Heart left ventricle (tissue), 16 donors: ENCODE measurements around the gene C1orf159. TPM values are rescaled to one million over a fixed set of nuclear protein-coding genes. Genes with fewer than 3 reads are reported as not detected.

Experiments
- ATAC-seq, 4 donors: fragments of 200-7000 bp; cut with Tn5 transposase; one replicate each; pipeline ENCODE4 v1.9.1; 2020 to 2022; ENCODE audit warnings: moderate library complexity in 4 of 4, mild to moderate bottlenecking in 3 of 4, moderate number of reproducible peaks in 1 of 4
- DNase-seq, 5 donors: peaks; one replicate each; pipeline ENCODE4 v3.0.0-alpha.2; 2020
- H3K27ac ChIP-seq, 12 donors: fragments of 200-600 bp; sonication (generic) in 4 of 12; one replicate each; pipeline versions ENCODE4 v1.5.0 to v1.8.0; 2016 to 2022; ENCODE audit warnings: mild to moderate bottlenecking in 2 of 12
- H3K27me3 ChIP-seq, 9 donors: fragments of 200-600 bp; sonication (generic) in 2 of 9; one replicate each; pipeline versions ENCODE4 v1.5.1 to v1.8.0; 2016 to 2022; ENCODE audit warnings: mild to moderate bottlenecking in 3 of 9
- H3K36me3 ChIP-seq, 9 donors: fragments of 200-600 bp; sonication (generic) in 2 of 9; one replicate each; pipeline versions ENCODE4 v1.5.0 to v1.8.0; 2018 to 2022; ENCODE audit warnings: mild to moderate bottlenecking in 2 of 9
- H3K4me1 ChIP-seq, 12 donors: fragments of 200-600 bp; sonication (generic) in 4 of 12; one replicate each; pipeline versions ENCODE4 v1.5.0 to v1.8.0; 2016 to 2022; ENCODE audit warnings: mild to moderate bottlenecking in 3 of 12
- H3K4me3 ChIP-seq, 12 donors: fragments of 200-600 bp; sonication (generic) in 4 of 12; one replicate each; pipeline versions ENCODE4 v1.5.0 to v1.8.0; 2017 to 2022; ENCODE audit warnings: mild to moderate bottlenecking in 9 of 12, moderate library complexity in 4 of 12
- H3K9me3 ChIP-seq, 12 donors: fragments of 200-600 bp; sonication (generic) in 4 of 12; one replicate each; pipeline versions ENCODE4 v1.5.0 to v1.8.0; 2016 to 2022; ENCODE audit warnings: mild to moderate bottlenecking in 1 of 12
- CTCF ChIP-seq, 12 donors: fragments of 200-600 bp; sonication (generic) in 4 of 12; IDR thresholded peaks; one replicate each; pipeline versions ENCODE4 v1.5.0 to v1.8.0; 2018 to 2022; ENCODE audit warnings: antibody characterized with exemption in 12 of 12, mild to moderate bottlenecking in 5 of 12
- POLR2A ChIP-seq, 2 donors: fragments of 450-650 bp; IDR thresholded peaks; one replicate each; pipeline ENCODE4 v1.6.1; 2017; ENCODE audit warnings: antibody characterized with exemption in 2 of 2, mild to moderate bottlenecking in 2 of 2, moderate library complexity in 2 of 2
- WGBS, 4 donors: extraction: QIAGEN DNeasy Blood & Tissue Kit in 2 of 4; methylation state at CpG; one replicate each; pipeline versions ENCODE4 v1.1.5 to v1.1.7; 2013 to 2018; 5-methylcytosine and 5-hydroxymethylcytosine counted together
- intact Hi-C, 10 donors: fragments of 100-400 bp; cut with DNase I; formaldehyde crosslinking; loops; one replicate each; pipeline versions ENCODE4 v1.11.1 to v1.14.2; 2022
- polyA plus RNA-seq, 2 donors: library from polyadenylated mRNA; stranded (reverse); fragments of 200-250 nt; gene quantifications; one replicate each; pipeline ENCODE4 v1.2.3, GENCODE V29; 2013
- total RNA-seq, 9 donors: library from RNA; depleted of rRNA in 2 of 9; stranded (reverse); fragments of >200 nt in 2 of 9; fragmentation: NEBNext Ultra II Directional in 3 of 9; extraction: Animal tissue kit (Norgen Biotek cat#: 25700) in 3 of 9; gene quantifications; one replicate each; pipeline versions ENCODE4 v1.1.0 to v1.2.4, GENCODE V29; 2016 to 2023
- donor health status: ischemic (EF 13 %, LVEDD 7.1; RV severe dilation, severe dysfunction).
- donor health status: healthy with polysubstance abuse.
- donor health status: DM: no; HTN: yes; CAD: no.
- donor health status: DM: no; HTN: no; CAD: no.
- donor health status: ischemic (EF 25% LVEDD 6.9; RV normal size, moderate dysfunction).
- donor health status: ischemic (EF 25% LVEDD 5.7; RV mildly dilated, moderate dysfunction).
- donor health status: healthy.
- donor health status: DM: yes; HTN: yes; CAD: no.
- donor health status: ischemic (EF 35%, LVEDD 5.7; RV mildly dilated, moderate dysfunction).
- donor health status: nonischemic (EF 11% LVEDD 7.7; RV severe dilation, severe dysfunction).
- donor health status: DM: yes; HTN: yes; CAD: no.
- donor health status: PGD.
- donor health status: ischemic (EF 29% LVEDD 5.4; RV normal size, mild dysfunction).
- donor health status: nonischemic (EF 23%, LVEDD 6.1; RV moderate dilation, normal function).

The C1orf159 gene
- total and polyA plus RNA-seq, 11 donors, result 3.7 to 7.2 (median 4.4) TPM

GRCh38 chr1:1157426-1157913, 41.6 kb upstream of the C1orf159 start:
- Histone ChIP-seq H3K4me3 (peak overlapping the region; percentile 27 to 87 (median 70)), H3K9me3 (no peaks in the 10 kb centered on the region), H3K27me3 (peaks cover under 1 to 15% (median 9%) of the 10 kb centered on the region in 9 donors), H3K27ac (peak overlapping the region; percentile 92 to 100 (median 97)), H3K4me1 (peaks cover 3 to 15% (median 12%) of the 10 kb centered on the region in 12 donors), H3K36me3 (no peaks in the 10 kb centered on the region)
- ATAC-seq (peak; percentile 86 to 96 (median 92)), DNase-seq (peak; percentile 91 to 94 (median 93))
- WGBS, 4 donors, result 0 to 1% (median 1%) methylated on average over 6 to 29 of the region's 29 CpGs
- TF ChIP-seq CTCF (IDR thresholded peaks at IDR 0.05) (no peak), POLR2A (IDR thresholded peaks at IDR 0.05) (peak in 1 of 2 donors; percentile 75)
- intact Hi-C loops, result loop anchor here in 2 of 10 donors (1.0 to 5.0 kb wide), 2 partner anchors 40 to 74 kb away; no protein-coding TSS in a partner anchor

- ATAC-seq (no peak), DNase-seq (no peak)
- Histone ChIP-seq H3K4me1 (peaks cover 3 to 15% (median 12%) of the 10 kb centered on the region in 12 donors), H3K9me3 (no peaks in the 10 kb centered on the region), H3K27ac (peak overlapping the region in 1 of 12 donors; percentile 43), H3K4me3 (no peak overlapping the region), H3K27me3 (peaks cover 0 to 11% (median 4%) of the 10 kb centered on the region in 9 donors), H3K36me3 (no peaks in the 10 kb centered on the region)
- 30 to 92% (median 45%) methylated on average over 3 to 8 of the region's 9 CpGs for WGBS, 4 donors
- intact Hi-C loops, result loop anchor here in 2 of 10 donors (1.0 to 5.0 kb wide), 2 partner anchors 40 to 74 kb away; no protein-coding TSS in a partner anchor
- TF ChIP-seq CTCF (IDR thresholded peaks at IDR 0.05) (no peak), POLR2A (IDR thresholded peaks at IDR 0.05) (no peak)
Observed at GRCh38 chr1:1157033-1157365, 41.1 kb upstream of the C1orf159 start.

GRCh38 chr1:1156140-1157032, 40.5 kb upstream of the C1orf159 start:
- no peak for TF ChIP-seq CTCF (IDR thresholded peaks at IDR 0.05)
- no peak for TF ChIP-seq POLR2A (IDR thresholded peaks at IDR 0.05)
- no peak overlapping the region for H3K4me3 ChIP-seq
- intact Hi-C loops, result loop anchor here in 2 of 10 donors (1.0 to 5.0 kb wide), 2 partner anchors 41 to 75 kb away; no protein-coding TSS in a partner anchor
- 67 to 78% (median 71%) methylated on average over 23 to 26 of the region's 26 CpGs for WGBS, 4 donors
- H3K27me3 ChIP-seq, result peaks cover 0 to 5% (median 0%) of the 10 kb centered on the region in 9 donors
- no peaks in the 10 kb centered on the region for H3K36me3 ChIP-seq
- no peaks in the 10 kb centered on the region for H3K9me3 ChIP-seq
- peaks cover 3 to 15% (median 12%) of the 10 kb centered on the region in 12 donors for H3K4me1 ChIP-seq
- ATAC-seq (no peak), DNase-seq (no peak)
- peak overlapping the region in 2 of 12 donors; percentile 11 to 43 for H3K27ac ChIP-seq

- no peaks in the 10 kb centered on the region for H3K27me3 ChIP-seq
- no peak overlapping the region for H3K27ac ChIP-seq
- H3K9me3 ChIP-seq, result no peaks in the 10 kb centered on the region
- TF ChIP-seq CTCF (IDR thresholded peaks at IDR 0.05) (no peak), POLR2A (IDR thresholded peaks at IDR 0.05) (no peak)
- H3K4me3 ChIP-seq, result no peak overlapping the region
- no peak for DNase-seq
- ATAC-seq, result no peak
- no peaks in the 10 kb centered on the region for H3K36me3 ChIP-seq
- intact Hi-C loops, result loop anchor here in 1 of 10 donors (5.0 kb wide), 1 partner anchor 42 kb away; no protein-coding TSS in a partner anchor
- WGBS, 4 donors, result 52 to 66% (median 59%) methylated on average over 10 of the region's 10 CpGs
- peaks cover 3 to 15% (median 12%) of the 10 kb centered on the region in 12 donors for H3K4me1 ChIP-seq
Observed at GRCh38 chr1:1155258-1155657, 39.4 kb upstream of the C1orf159 start.
